A673 (cell line): ENCODE data around the gene MYO5B.

ENCODE experiments used
- EZH2 ChIP-seq: fragments of 200-600 bp; sonication (generic); IDR thresholded peaks from 2 replicates; pipeline ENCODE4 v1.6.1; 2017; ENCODE audit warnings: borderline replicate concordance, low read depth, mild to moderate bottlenecking, mixed read lengths, antibody characterized with exemption, low read length; ENCODE audit not compliant: poor library complexity, severe bottlenecking
- TF ChIP-seq, protein P1 (sequence below): fragments of 300-800, 200-600 bp; sonication (generic); conservative IDR thresholded peaks from 2 replicates; pipeline ENCODE4 v1.5.1; 2017; ENCODE audit warnings: low read depth, mild to moderate bottlenecking, antibody characterized with exemption, low read length, moderate library complexity, mixed read lengths

DNA sequence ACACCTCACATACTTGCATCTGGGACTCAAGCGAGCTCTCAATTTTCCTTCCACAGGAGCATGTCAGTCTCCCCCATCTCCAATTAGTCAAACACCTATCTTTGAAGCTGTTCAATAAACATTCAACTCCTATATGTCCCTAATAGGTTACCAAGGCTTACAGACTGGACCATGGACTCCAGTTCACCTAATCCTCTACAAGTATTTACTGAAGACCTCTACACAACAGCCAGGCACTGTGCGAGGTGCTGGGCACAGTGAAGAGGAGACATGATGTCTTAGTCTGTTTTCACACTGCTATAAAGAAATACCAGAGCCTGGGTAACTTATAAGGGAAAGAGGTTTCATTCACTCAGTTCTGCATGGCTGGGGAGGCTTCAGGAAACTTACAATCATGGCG, 129.9 kb downstream of the MYO5B start:
- TF ChIP-seq, protein P1, sequence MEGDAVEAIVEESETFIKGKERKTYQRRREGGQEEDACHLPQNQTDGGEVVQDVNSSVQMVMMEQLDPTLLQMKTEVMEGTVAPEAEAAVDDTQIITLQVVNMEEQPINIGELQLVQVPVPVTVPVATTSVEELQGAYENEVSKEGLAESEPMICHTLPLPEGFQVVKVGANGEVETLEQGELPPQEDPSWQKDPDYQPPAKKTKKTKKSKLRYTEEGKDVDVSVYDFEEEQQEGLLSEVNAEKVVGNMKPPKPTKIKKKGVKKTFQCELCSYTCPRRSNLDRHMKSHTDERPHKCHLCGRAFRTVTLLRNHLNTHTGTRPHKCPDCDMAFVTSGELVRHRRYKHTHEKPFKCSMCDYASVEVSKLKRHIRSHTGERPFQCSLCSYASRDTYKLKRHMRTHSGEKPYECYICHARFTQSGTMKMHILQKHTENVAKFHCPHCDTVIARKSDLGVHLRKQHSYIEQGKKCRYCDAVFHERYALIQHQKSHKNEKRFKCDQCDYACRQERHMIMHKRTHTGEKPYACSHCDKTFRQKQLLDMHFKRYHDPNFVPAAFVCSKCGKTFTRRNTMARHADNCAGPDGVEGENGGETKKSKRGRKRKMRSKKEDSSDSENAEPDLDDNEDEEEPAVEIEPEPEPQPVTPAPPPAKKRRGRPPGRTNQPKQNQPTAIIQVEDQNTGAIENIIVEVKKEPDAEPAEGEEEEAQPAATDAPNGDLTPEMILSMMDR: no peak
- no peak for TF ChIP-seq EZH2
